ENCODE data around the gene EWSR1. TPM values are rescaled to one million over a fixed set of nuclear protein-coding genes. Genes with fewer than 3 reads are reported as not detected.
A peak's percentile ranks its signal among the peaks of the same experiment; 100 is the strongest.
"Not testable (repeated sequence)": the region's sequence is repeated elsewhere in the genome, so short reads cannot be mapped to it uniquely, and the experiment has no call there.

Gene EWSR1
- total RNA-seq, 1 donor from 2014 or later, result 120 TPM

DNA sequence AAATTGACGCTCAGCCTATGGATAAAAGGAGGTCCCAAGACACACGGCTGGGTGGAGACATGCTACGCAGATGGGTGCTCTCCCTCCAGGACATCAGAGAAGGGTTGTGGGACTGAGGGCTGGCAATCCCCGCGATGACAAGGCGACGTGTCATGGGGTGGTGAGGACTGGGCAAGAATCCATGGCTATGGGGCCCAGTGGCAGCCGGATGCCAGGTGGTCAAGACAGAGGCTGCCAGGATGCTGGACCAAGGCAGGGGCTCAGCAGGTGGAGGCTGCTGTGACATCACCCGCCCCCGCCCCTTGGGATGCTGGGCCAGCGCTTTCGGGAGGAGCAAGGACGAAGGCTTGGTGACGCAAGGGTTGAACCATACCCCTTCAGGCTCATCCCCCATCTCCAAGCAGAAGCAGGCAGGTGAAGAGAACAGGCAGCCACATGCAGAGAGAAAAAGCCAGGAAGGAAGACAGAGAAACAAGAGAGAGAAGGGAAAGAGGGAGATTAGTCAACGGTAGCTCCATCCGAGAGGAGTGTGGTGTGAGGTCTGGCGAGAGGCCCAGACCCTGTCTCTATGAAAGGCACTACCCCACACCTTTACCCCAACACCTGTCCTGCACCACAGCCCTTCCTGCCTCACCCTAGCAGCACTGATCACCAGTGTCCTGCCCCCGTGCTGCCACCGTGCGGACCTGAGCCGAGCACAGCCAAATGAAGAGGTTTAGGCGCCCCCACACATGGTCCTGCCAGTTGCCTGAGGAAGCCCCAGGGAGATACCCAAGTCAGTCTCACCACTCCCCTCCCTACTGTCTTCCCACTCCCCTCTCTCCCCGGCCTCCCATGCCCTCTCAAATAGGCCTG lies 71.5 kb downstream of the EWSR1 start:
- DNase-seq, result no peak

DNA sequence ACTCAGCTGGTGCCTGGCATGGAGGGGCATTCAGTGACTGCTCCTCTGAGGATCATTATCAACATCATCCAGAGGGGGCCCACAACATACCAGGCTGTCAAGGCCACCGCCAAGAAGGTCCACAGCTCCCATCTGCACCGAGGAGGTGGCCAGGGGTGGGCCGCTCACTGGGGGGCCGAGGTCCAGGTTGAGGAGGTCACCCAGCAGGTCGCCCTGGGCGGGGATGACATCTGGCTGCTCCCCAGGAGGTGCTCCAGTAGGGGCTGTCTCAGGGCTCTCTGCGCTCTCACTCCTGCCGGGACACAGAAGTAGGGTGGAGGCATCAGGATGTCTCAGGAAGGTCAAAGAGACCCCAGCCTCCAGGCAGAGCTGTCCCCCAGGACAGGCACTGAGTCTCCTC lies 72.5 kb downstream of the EWSR1 start:
- no peak for DNase-seq

DNA sequence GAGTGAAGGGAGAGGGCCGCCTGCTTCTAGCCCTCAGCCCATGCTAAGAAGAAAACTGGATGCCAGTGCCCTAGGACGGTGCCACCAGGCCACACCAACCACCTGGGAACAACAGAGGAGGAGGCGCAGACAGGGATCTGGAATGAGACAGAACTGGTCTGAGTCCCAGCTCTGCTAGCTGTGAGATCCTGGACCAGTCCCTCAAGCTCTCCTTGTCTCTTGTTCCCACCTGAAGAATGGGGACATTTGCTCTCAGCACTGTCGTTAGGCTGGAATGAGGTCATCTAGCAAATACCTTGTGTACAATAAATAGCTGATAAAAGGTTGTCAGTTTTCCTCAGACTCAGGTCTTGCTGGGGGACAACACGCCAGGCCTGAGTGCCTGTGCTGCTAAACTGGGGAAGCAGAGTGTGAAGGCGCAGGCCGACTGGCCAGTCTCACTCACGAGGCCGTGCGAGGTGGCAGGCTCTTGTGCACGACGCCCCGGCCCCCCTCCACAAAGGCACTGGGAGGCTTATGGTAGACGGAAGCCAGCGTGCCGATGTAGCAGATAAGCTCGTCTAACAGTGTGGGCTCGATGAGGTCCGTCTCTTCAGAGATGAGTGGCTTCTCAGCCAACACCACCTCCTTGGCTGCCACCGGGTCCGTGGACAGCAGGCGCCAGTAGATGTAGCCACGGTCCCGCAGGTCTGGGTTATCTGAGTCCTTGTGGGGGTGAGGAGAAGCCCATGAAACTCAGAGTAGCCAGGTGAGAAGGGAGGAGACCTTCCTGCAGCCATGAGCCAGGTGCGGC lies 73.2 kb downstream of the EWSR1 start:
- DNase-seq, result no peak

DNA sequence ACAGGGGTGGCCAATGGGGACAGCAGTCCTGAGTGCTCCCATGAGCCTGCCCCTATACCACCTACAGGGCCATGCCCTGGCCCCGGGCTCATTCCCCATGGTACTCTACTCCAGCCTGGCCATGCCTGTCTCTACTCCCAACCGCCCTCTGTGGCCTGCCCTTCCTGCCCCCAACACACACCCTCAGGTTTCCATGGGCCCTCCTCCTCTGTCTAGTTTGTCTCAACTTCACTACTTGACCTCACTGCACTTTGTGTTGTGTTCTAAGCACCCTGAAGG lies 73.7 kb downstream of the EWSR1 start:
- no peak for DNase-seq

DNA sequence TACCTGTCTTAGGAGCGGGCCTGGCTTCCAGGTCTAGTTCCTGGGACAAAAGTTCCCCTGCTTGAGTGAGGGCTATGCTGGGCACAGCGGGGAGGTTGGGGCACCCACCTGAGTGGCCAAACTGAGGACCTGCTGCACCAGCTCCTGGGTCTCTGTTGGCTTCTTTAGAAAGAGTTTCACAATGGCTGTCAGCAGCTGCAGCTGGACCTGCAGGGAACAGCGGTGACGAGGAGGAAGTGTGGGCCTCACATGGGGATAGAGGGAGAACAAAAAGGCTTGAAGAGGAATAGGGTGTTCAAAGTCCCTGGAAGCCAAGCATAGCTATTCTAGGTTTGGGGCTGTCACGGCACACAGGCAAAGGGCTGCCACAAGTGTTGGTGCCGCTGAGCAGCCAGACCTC lies 74.1 kb downstream of the EWSR1 start:
- no peak for DNase-seq

DNA sequence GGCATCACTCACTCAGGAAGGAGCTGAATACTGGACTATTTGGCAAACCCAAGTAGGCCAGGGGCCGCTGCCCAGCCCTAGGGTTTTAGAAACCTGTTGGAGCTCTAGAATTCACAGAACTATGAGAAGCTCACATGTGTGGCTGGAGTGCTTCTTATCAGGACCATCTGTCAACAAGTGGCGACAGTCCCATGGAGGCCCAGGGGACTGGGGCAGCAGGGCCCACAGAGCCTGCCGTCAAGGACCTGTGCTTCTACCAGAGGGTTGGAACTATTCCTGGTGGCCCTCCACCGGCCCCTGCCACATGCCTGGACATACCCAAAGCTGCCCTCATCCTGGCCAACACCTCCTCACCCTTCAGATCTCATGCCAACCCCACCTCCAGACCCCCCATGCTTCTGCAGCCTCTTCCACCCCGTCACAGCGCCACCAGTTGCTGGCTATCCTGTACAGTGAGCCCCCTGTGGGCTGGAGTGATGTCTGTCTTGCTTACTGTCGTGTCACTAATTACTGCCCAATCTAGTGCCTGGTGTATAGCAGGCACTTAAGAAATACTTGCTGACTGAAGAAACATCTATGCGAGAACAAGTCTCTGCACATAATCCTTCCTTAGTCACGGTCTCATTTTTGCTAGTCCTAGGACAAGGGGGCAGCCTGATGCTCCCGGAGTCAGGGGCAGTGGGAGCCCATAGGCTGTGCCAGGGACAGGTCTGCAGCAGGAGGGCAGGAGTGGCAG lies 74.7 kb downstream of the EWSR1 start:
- no peak for DNase-seq

DNA sequence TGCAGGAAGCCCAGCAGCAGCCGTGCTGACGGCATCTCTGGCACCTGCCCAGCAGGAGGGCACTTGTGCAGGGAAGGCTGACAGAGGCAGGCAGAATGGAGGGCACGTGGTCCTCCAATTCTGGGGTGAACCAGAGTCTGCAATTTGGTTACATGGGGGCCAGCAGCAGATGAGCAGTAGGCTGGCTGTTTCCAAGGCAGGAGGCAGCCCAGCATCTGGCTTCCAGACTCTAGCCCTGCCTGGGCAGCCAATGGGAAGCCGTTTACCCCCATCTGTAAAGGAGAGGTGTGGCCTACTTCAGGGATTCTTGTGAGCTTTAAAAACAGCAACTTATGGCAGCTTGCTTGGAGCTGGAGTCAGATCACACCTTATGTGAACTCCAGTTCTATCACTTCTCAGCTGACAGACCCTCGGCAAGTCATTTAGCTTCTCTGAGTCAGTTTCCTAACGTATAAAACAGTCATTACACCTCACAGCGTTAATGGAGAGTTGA lies 75.3 kb downstream of the EWSR1 start:
- DNase-seq, result peak; percentile 70

DNA sequence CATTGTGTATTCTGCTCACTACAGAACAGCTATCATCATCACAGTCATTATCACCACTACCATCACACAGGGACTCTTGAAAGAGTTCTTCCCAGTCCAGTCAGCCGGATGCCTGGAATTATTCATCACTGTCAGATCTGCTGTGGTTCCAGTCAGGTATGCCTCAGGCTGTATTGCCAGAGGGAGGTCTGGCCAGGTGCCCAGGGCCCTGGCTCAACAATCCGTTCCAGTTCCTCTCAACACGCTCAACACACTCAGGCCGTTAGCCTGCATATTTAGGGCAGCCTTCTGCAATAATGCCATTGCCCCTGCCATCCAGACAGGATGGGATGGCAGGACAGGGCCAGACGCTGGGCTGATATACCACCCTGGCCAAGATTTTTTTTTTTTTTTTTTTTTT lies 76.1 kb downstream of the EWSR1 start:
- peak; percentile 74 for DNase-seq

DNA sequence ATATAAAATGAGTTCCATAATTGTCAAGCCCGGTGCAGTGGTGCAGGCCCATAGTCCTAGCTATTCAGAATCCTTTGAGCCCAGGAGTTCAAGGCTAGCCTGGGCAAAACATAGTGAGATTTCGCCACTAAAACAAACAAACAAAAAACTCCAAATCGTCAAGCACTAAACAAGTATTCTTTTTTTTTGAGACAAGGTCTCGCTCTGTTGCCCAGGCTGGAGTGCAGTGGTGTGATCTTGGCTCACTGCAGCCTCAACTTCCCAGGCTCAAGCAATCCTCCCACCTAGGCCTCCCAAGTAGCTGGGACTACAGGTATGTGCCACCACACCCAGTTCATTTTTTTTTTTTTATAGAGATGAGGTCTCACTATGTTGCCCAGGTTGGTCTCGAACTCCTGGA lies 76.8 kb downstream of the EWSR1 start:
- DNase-seq, result not testable (repeated sequence)

DNA sequence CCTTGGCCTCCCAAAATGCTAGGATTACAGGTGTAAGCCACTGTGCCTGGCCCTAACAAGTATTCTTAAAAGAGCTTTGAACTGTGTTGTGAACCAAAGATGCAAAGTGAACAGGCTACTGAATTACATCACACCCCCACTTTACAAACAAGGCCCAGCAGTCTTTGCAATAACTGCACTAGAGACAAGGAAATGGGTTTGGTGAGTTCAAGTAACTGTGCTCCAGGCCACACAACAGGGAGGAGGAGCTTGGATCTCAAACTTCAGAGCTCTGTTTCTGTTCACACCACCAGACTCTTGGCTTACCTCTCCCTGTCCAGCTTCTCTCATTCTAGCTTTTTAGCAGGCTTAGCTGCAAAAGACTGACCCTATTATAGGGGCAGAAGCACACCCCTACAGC lies 77.9 kb downstream of the EWSR1 start:
- peak; percentile 57 for DNase-seq

DNA sequence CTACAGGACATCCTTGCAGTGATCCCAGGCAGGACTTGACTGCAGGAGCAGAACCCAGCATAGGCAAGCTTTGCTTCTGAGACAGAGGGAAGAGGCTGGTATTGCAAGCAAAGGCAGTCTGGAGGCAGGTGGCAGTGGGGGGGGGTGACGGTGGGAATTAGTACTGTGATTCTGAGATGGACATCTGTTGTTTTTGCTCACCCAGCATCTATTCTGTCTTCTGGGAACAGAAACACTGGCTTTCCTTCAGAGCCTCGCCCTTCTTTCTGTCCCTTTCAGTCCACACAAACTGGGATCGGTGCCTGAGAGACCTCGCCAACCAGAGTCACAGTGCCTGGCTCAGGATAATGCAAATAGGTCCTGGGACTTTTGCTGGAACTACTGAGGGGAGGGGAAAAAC lies 78.6 kb downstream of the EWSR1 start:
- peak; percentile 75 for DNase-seq

DNA sequence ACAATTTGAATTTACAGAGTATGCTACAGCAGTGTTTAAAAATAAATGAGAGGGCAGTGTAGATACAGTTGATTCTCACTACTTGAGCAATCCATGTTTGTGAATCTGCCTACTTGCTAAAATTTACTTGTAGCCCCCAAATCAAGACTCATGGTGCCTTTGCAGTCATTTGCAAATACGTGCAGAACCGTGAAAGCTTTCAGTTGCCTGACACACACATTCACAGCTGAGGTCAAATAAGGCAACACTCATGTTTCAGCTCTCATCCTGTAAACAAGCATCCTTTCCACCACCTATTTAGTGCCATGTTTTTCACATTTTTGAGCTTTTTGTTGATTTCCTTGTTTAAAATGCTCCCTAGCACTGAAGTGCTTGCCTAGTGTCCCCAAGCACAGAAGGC lies 80.0 kb downstream of the EWSR1 start:
- no peak for DNase-seq

DNA sequence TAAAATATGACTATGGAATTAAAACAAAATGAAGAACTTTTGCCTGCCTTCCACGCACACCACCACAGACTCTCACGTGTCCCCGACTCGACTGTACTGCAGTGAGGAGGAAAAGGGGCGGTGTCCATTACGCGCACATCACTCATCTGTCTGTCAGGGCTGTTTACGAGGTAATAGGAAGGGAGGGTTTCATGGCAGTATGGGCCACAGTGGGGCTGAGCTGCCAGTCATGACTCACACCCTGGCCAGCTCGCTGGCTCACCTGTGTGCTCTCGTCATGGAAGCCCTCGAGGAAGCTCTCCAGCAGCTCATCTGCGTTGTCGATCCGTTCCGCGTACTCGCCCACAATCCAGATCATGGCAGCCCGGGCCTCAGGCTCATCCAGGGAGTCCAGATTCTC lies 80.9 kb downstream of the EWSR1 start:
- no peak for DNase-seq

Small RNAs within 50 kb of the gene (small RNA-seq; reads per million reads assigned to genes)
- not detected for gene MIR3653 (ENCODE audit: low replicate concordance)

Other genes starting within 250 kb of the EWSR1 start
- gene C22orf31, start 206.4 kb upstream of the EWSR1 start, total RNA-seq, result 0.62 TPM
- gene KREMEN1, start 195.2 kb upstream of the EWSR1 start, total RNA-seq, result 113 TPM
- 13.8 TPM for gene EMID1, start 62.4 kb upstream of the EWSR1 start, total RNA-seq
- gene RHBDD3, start 287 bp upstream of the EWSR1 start, total RNA-seq, result 30.9 TPM
- 16.7 TPM for gene GAS2L1, start 38.4 kb downstream of the EWSR1 start, total RNA-seq
- 12.3 TPM for gene RASL10A, start 47.4 kb downstream of the EWSR1 start, total RNA-seq
- 34.7 TPM for gene AP1B1, start 120.3 kb downstream of the EWSR1 start, total RNA-seq
- not detected for gene RFPL1, start 170.3 kb downstream of the EWSR1 start, total RNA-seq
- 0.62 TPM for gene NEFH, start 211.9 kb downstream of the EWSR1 start, total RNA-seq